OCI-LY1 (cell line): Measurements from ENCODE around the gene CLNS1A.

Experiments
- CTCF ChIP-seq: fragments of 200-600 bp; sonication (generic), shearing (Covaris generic); IDR thresholded peaks from 2 replicates; pipeline ENCODE4 v1.5.1; 2017; ENCODE audit warnings: mild to moderate bottlenecking, antibody characterized with exemption, low read length, moderate library complexity, mixed read lengths
- EZH2 ChIP-seq: fragments of 200-600 bp; sonication (generic), shearing (Covaris generic); IDR thresholded peaks from 2 replicates; pipeline ENCODE4 v1.8.0; 2017; ENCODE audit warnings: borderline replicate concordance, mixed run types, mild to moderate bottlenecking, antibody characterized with exemption, low read length, moderate library complexity, mixed read lengths

- TF ChIP-seq CTCF (no peak), EZH2 (no peak)
Observed at GRCh38 chr11:77593883-77594282, 43.7 kb downstream of the CLNS1A start.
